GM12864 (cell line): ENCODE results near the gene ABCC3.

ENCODE experiments used
- DNase-seq: peaks from one replicate; pipeline ENCODE4 v3.0.0-alpha.2; 2011; ENCODE audit warnings: low read depth
- H3K4me3 ChIP-seq: 2 replicates; pipeline ENCODE4 v1.5.1; 2011; ENCODE audit warnings: mild to moderate bottlenecking, low read depth, low read length, control low read depth
- TF ChIP-seq, protein P1 (sequence below): IDR thresholded peaks from 2 replicates; pipeline ENCODE4 v1.5.1; 2011; ENCODE audit warnings: low read depth, mild to moderate bottlenecking, moderate library complexity, low read length, control low read depth, inconsistent platforms; ENCODE audit errors: missing control alignments

Gene ABCC3

DNA sequence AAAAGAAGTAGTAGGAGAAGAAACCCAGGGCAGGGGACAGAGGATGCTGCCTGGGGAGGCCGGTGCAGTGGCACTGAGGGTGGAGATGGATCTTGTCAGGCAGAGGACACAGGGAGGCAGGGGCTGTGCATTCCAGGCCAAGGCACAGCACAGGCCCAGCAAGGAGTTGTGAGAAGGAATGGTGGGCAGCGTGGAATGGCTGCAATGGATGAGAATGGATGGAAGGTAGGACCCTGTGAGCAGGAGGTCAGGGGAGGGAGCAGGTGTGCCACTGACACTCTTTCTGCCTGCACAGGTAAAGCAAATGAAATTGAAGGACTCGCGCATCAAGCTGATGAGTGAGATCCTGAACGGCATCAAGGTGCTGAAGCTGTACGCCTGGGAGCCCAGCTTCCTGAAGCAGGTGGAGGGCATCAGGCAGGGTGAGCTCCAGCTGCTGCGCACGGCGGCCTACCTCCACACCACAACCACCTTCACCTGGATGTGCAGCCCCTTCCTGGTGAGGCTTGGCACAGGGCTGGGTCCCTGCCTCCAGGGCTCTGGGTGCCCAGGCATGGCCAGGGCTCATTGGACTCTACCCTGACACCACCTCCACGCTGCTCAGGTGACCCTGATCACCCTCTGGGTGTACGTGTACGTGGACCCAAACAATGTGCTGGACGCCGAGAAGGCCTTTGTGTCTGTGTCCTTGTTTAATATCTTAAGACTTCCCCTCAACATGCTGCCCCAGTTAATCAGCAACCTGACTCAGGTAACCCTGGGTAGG is 32.8 kb downstream of the ABCC3 start:
- no peak overlapping the region for H3K4me3 ChIP-seq
- TF ChIP-seq, protein P1, sequence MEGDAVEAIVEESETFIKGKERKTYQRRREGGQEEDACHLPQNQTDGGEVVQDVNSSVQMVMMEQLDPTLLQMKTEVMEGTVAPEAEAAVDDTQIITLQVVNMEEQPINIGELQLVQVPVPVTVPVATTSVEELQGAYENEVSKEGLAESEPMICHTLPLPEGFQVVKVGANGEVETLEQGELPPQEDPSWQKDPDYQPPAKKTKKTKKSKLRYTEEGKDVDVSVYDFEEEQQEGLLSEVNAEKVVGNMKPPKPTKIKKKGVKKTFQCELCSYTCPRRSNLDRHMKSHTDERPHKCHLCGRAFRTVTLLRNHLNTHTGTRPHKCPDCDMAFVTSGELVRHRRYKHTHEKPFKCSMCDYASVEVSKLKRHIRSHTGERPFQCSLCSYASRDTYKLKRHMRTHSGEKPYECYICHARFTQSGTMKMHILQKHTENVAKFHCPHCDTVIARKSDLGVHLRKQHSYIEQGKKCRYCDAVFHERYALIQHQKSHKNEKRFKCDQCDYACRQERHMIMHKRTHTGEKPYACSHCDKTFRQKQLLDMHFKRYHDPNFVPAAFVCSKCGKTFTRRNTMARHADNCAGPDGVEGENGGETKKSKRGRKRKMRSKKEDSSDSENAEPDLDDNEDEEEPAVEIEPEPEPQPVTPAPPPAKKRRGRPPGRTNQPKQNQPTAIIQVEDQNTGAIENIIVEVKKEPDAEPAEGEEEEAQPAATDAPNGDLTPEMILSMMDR: no peak
- DNase-seq: no peak

DNA sequence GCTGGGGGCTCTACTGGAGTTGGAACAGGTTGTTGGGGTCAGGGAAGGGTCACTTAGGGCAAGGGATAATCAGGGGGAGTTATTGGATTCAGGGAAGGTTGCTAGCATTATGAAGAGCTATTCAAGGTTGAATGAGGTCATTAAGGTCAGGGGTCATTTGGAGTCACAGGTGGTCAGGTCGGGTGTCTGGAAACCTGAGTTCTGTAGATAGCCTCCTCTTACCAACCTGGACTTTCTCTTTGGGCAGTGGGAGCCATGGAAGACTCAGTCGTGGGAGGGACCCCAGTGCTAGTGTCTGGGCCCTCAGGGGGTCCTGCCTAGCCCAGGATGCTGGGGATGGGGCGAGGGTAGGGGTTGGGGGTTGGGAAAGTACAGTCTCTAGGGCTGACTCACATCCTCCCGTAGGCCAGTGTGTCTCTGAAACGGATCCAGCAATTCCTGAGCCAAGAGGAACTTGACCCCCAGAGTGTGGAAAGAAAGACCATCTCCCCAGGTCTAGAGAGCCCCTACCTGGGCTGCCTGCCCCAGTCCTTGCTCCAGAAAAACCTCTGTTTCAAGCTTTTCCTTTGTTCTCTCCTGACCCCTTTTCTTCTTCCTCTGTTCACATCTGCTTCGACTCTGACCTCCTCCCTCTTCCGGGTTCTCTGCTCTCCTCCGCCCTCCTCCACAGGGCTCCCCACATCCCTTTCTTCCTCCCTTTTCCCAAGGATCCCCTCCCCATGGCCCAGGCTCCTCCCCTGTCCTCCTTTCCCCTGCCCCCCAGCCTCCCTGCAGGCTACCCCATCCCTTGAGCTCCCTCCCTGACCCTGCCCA is 33.5 kb downstream of the ABCC3 start:
- TF ChIP-seq, protein P1: no peak
- no peak overlapping the region for H3K4me3 ChIP-seq
- no peak for DNase-seq

DNA sequence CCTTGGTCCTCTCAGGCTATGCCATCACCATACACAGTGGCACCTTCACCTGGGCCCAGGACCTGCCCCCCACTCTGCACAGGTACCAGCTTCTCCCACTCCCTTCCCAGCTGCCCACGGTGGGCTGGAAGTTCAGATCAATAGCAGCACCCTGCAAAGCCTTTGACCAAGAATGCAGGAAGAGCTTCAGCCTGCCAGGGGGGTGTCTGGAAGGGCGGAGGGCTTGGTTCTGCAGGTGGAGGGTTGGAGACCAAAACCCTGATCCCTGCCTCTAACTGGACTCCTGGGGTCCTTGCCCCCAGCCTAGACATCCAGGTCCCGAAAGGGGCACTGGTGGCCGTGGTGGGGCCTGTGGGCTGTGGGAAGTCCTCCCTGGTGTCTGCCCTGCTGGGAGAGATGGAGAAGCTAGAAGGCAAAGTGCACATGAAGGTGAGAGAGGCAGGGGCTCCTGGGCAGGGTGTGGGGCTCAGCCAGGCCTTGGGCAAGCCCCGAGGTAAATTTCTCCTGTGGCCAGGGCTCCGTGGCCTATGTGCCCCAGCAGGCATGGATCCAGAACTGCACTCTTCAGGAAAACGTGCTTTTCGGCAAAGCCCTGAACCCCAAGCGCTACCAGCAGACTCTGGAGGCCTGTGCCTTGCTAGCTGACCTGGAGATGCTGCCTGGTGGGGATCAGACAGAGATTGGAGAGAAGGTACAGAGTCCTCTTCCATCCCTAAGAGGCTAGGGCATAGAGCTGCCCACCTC is 34.3 kb downstream of the ABCC3 start:
- no peak overlapping the region for H3K4me3 ChIP-seq
- DNase-seq: no peak
- TF ChIP-seq, protein P1: no peak

DNA sequence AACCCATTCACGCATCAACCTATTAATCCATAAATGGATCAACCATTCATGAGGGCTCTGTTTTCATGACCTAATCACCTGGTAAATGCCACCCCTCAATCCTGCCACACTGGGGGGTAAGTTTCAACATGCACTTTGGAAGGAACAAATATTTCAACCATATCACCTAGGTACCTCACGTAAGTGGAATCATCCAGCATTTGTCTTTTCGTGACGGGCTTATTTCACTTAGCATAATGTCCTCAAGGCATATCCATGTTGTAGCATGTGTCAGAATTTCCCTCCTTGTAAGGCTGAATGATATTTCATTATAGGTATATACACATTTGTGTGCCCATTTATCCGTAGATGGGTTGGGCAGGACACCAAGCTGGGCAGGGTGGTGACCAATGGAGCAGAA is 37.4 kb downstream of the ABCC3 start:
- no peak overlapping the region for H3K4me3 ChIP-seq
- DNase-seq: no peak
- TF ChIP-seq, protein P1: no peak

- DNase-seq: no peak
- TF ChIP-seq, protein P1: no peak
- H3K4me3 ChIP-seq: no peak overlapping the region
These were observed 38.3 kb downstream of the ABCC3 start for GRCh38 chr17:50672831-50673551.

GRCh38 chr17:50675190-50675589 is 40.5 kb downstream of the ABCC3 start:
- TF ChIP-seq, protein P1: no peak
- no peak for DNase-seq

More at GRCh38 chr17:50675190-50675589, 40.5 kb downstream of the ABCC3 start:
- H3K4me3 ChIP-seq: no peak overlapping the region
